Activated CD4-positive, alpha-beta T cell treated with anti-CD3 and anti-CD28 coated beads, Interleukin-2, amount 50 U/mL, for 48 hours (primary cell): ENCODE measurements around the gene CHST9.
"Not testable (repeated sequence)": the region's sequence is repeated elsewhere in the genome, so short reads cannot be mapped to it uniquely, and the experiment has no call there.

Experiments
- DNase-seq, 2 experiments: peaks; one replicate each; pipeline ENCODE4 v3.0.0-alpha.2; 2020

Gene CHST9

DNA sequence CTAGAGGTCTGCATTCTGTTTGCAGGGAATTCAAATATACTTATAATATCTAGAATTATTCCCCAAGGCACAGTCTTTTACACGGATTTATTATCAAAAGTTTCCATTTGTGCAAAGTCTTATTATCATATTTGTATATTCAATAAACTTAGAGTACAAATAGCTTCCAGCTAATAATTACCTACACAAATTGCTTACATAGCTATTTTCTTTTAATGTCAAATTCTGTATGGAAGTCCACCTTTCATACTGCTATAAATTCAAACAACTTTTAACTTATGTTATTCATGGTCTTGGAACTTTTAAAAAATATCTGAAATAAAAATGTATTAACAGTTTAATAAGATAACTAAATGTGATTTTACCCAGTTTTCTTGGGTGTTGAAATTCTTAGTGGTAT lies 13.1 kb downstream of the CHST9 start:
- no peak for DNase-seq

DNA sequence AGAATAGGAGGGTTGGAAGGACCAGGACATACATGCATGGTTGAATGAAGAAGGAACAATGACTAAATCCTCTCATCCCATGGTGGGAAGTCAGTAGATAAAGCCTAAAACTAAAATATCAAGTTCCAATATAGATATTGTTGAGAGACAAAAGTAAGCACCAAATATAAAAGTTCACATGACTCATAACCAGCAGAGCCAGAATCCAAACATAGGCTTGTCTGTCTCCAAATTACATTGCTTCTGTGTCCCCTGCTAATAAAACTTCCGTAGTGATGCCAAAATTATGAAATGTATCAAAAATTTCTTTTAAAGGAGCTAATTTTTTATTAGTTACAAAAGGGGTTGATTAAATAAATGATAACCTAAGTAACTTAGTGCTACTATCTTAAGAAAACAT lies 19.7 kb downstream of the CHST9 start:
- DNase-seq: no peak

DNA sequence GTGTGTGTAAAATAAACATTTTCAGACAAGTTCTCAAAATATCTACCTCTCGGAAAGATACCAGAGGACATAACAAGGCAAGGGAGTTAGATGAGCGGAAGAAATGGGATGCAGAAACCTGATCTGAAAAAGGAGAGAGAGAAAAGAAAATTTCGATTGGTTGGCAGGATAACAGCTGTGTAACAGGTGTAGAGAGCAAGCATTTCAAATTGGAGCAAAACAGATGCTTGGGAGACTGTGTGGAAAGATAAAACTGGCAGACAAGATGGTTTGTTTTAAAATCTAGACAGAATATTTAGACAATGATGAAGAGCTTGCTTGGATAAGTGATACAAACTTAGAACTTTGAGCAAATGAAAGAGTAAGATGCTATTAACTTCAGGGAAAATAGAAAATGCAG lies 20.2 kb downstream of the CHST9 start:
- no peak for DNase-seq

DNA sequence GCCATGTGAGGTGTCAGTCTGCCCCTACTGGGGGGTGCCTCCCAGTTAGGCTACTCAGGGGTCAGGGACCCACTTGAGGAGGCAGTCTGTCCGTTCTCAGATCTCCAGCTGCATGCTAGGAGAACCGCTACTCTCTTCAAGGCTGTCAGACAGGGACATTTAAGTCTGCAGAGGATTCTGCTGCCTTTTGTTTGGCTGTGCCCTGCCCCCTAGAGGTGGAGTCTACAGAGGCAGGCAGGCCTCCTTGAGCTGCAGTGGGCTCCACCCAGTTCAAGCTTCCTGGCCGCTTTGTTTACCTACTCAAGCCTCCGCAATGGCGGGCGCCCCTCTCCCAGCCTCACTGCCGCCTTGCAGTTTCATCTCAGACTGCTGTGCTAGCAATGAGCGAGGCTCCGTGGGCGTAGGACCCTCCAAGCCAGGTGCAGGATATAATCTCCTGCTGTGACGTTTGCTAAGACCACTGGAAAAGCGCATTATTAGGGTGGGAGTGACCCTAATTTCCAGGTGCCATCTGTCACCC lies 21.9 kb downstream of the CHST9 start:
- DNase-seq: not testable (repeated sequence)

DNA sequence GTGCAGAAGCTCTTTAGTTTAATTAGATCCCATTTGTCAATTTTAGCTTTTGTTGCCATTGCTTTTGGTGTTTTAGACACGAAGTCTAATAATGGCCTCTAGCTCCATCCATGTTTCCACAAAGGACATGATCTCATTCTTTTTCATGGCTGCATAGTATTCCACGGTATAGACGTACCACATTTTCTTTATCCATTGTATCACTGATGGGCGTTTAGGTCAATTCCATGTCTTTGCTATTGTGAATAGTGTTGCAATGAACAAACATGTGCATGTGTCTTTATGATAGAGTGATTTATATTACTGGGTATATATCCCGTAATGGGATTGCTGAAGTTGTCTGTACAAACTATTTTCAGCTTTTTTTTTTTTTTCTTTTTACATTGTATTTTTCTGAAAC lies 35.9 kb downstream of the CHST9 start:
- DNase-seq: not testable (repeated sequence)

DNA sequence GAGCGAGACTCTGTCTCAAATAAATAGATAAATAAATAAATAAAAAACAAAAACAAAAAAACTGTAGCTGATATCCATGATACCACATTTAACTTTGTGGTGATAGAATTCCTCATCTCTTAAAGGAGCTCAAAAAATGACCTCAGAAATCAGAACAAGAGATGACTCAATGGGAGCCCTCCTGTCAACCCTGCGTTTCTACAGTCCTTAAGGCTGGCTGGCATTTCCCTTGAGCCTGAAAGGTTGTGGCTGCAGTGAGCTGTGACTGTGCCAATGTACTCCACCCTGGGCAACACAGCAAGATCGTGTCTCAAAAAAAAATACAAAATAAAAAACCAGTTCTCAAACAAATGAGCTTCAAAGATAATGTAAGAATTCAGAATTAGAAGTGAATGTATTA lies 40.4 kb downstream of the CHST9 start:
- DNase-seq: no peak

DNA sequence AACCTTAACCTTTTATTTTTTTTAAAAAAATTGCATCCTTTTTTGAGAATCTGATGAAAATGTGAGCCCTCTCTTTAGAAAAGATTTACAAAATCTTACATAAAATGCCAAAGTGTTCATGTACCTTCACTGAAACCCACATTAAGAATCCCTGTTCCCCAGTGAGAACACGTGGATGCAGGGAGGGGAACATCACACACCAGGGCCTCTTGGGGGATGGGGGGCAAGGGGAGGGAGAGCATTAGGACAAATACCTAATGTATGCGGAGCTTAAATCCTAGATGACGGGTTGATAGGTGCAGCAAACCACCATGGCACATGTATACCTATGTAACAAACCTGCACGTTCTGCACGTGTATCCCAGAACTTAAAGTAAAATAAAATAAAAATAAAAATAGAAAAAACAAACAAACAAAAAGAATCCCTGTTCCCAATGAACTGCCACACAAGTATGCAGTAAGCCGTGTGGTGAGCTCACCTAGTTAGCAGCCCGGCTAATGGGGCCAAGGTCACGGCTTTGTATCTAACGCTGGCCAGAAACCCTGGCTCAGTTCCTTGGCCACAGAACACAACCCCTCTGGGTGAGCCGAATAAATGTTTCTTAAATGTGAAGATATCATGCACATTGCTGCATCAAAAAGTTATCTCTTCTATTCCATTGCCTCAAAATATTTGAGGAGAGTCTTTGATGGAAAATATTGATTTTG lies 41.4 kb downstream of the CHST9 start:
- DNase-seq: no peak

DNA sequence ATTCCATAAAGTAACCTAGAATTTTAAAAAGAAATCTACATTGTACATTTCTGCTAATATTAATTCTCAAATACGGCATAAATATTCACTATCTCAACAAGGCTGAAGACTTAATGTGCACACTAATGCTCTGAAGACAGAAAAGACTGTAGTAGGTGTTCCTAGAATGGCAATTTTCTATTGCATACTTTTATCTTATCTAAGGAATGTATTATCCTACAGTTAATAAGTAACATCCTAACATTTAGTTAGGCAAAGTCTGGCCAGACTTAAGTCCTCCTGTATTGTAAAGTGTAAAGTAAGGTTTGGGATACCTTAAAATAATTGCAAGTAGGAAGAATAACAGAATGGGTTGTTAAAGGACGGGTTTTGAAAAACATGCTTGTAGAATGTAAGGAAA lies 42.2 kb downstream of the CHST9 start:
- DNase-seq: no peak

DNA sequence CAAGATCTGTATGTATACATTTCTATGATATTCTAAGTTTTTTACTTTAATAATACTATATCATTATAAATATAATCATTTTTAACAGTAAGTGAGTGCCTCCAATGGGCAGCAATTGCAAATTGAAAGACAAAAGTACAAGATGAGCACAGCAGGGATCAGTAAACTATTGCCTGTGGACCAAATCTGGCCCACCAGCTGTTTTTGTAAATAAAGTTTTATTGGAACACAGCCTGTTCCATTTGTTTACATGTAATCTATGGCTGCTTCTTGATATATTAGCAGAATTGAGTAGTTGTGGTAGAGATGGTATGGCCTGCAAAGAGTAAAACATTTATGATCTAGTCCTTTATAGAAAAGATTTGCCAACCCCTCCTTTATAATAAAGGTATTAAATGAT lies 43.2 kb downstream of the CHST9 start:
- no peak for DNase-seq

DNA sequence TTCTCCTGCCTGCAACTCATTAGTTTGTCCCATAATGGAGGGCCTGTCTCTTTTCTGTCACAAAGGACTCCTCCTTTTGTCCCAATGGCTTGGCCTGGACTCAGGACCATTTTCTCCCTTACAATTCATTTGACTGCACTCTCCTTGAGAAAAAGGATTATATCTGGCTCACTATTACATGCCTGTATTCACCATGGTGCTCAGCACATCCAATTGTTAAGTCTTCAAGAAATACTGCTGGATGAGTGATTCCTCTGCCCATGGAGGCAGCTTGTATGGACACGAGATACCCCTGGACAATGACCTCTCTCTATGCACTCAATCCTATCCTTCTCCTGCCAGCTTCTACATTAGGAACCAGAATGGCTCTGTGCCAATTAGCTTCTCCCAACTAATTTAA lies 47.0 kb downstream of the CHST9 start:
- DNase-seq: no peak

DNA sequence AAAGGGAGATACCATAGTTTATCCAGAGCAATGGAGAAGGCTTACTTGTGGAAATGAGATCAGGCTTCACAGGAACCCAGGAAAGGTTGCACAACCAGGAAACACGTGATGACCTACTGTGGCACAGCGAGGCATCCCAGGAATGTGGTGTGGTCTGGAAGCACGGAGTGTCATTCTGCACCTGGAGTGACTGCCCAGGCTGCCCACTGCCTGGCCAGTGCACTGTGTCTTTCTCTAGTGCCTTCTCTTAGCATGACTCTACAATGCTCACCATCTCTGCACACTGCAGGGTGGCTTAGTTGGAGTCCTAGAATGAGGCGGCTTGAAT lies 48.9 kb downstream of the CHST9 start:
- DNase-seq: no peak

DNA sequence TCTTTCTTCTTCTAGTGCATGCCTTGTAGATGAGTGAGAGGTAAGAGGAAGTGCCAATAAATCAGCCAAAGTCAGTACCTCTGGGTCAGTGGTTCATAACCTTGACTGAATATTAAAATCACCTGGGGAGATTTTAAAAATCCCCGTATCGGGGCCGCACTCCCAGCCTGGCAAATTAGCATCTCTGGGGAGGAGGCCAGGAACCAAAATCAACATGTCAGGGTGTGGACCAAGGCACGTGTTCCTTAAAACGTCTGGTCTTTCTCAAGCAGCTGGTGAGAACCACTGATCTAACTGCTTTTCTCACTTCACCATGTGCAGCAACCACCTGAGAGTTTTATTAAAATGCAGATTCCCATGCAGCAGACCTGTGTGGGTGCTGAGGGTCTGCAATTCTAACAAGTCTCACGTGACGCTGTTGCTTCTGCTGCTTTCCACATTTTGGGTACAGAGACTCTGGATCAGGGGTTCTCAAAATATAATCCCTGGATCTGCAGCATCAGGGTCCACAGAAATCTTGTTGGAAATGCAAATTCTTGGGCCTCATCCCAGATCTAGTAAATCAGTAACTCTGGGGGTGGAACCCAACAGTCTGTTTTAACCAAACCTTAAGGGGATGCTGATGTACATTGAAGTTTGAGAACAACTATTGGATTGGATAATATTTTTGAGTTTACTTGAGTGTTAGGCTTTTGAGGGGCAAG lies 49.5 kb downstream of the CHST9 start:
- no peak for DNase-seq

DNA sequence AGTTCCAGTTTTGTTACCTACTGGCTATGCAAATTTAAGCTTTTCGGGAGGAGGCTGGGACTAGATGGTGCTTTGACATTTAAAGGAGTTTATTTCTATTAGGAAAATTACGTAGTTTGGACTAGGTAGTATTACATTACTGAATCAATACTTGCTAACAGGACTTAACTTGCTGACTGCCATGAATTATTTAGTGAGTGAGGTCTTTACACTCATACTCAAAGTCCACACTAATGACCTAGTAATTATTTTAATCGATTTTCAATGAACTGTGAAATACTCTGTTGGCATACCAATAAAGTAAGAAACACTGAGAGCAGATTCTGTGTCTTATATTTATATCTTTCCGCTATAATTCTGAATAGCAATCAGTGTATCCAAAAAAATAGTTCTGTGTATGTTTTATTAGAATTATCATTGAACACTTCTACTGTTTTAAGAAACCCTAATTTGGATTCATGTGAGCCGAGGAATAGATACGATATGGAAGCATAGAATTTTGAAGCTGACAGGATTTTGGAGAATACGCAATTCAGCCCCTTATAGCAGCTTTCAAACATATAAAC lies 55.0 kb downstream of the CHST9 start:
- DNase-seq: no peak

DNA sequence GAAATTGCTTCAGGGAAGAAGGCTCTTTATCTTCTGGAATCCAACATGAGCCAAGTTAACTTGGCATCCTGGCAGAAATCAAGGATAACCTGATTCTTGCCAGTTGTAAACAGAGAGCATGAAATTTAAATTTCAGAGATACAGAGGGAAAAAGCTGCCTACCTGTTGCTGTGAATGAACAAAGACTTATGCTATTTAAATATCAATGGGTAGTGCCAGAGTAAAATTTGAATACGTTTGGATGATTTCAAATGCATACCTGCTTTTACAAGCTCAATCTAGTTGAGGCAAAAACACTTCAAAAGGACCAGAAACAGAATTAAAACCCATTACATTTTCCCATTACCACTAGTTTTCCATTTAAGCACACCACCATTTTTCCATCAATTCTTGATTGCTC lies 60.9 kb downstream of the CHST9 start:
- no peak for DNase-seq

DNA sequence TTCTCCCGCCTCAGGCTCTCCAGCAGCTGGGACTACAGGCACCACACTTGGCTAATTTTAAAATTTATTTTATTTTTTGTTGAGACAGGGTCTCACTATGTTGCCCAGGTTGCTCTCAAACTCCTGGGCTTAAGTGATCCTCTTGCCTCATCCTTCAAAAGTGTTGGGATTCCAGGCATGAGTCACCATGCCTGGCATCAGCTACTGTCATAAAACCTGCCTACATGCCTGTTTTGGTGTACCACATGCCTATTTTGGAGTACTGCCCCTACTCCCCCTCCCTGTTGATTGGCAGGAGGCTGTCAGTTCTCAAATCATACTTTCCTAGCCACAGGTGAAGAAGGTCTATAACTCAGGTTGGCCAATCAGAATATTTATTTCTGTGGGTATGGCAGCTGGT lies 64.0 kb downstream of the CHST9 start:
- no peak for DNase-seq

DNA sequence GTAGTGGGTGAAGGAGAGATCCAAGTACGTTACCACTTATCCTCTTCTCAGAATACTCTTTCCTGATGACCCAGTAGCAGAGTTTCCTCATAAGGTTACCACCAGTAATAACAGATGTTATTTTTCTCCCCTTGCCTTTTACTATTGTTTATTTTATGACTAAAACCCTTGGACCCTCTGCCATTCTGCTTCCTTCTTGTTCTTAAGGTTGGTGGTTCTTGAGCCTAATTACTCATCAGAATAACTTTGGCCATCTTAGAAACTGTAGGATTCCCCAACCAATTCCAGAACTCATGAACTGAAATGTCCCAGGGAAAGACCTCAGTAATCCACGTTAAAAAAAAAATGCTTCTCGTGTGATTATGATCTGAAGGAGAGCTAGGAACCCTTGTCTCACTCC lies 64.9 kb downstream of the CHST9 start:
- DNase-seq: no peak

DNA sequence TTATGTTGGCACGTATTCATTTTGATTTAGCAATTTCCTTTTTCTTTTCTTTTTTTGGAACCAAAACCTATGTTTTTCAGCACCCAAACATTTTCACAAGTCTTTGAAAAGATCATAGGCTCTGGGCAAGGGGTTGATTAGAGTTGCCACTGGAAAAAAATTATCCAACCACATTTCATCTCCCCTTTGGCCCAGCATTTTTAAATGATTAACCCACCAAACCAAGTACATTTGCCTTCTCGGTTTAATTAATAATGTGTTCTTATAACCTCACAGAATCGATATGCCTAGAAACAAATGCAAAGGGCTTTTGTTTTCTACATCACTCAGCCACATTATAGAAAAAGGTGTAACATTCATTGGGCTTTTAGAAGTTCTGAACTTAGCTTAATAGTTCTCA lies 66.1 kb downstream of the CHST9 start:
- no peak for DNase-seq

DNA sequence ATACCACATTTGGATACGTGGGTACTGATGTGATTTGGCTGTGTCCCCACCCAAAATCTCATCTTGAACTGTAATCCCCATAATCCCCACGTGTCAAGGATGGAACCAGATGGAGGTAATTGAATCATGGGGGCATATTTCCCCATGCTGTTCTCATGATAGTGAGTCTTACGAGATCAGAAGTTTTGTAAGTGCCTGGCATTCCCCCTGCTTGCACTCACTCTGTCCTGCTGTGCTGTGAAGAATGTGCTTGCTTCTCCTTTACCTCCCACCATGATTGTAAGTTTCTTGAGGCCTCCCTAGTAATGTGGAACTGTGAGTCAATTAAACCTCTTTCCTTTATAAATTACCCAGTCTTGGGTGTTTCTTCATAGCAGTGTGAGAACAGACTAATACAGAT lies 70.3 kb downstream of the CHST9 start:
- DNase-seq: no peak

DNA sequence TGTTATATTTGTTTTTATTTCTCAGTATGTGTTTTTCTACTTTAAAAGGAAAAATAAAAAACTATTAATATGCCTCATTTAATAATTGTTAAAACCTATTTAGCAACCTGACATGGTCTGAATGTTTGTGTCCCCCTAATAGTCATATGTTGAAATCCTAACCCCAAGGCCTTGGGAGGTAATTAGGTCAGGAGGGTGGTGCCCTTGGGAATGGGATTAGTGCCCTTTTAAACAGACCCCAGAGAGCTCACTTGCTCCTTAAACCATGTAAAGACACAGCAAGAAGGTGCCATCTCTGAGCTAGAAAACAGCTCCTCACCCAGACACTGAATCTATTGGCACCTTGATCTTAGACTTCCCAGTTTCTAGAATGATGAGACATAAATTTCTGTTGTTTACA lies 71.8 kb downstream of the CHST9 start:
- no peak for DNase-seq

DNA sequence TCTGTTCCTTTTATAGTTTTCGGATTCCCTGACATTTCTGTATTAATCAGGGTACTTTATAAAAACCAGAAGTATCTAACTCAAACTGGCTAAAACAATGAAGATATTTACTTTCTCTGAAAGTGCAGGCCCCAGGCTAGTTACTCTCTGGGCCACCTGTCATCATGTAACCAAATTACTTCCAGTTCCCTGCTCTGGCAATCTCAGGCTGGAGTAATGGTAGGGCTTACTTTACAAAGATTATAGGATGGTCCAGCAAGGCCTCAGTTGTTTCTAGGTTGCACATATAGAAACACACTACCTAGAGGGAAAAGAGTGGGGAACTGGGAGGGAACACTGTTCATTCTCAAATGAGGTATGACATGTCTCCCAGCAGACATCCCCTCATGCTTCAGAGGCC lies 74.8 kb downstream of the CHST9 start:
- no peak for DNase-seq

DNA sequence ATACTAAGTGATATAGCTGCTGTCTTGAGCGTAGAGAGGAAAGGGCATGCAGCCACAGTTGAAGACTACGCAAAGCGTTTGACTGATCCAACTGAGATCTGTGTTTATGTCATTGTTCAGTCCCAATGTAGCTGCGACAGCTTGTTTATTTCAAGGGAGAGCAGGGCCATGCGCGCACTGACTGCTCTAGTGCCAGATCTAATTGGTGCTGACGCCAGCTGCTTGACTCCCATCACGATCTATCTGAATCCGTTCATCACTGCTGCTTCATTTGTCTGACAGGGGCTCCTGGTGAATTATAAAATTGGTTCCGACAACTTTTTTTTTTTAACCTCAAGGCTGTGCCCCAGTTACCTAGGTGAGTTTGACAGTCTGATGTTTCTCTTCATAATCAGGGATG lies 75.7 kb downstream of the CHST9 start:
- DNase-seq: no peak

DNA sequence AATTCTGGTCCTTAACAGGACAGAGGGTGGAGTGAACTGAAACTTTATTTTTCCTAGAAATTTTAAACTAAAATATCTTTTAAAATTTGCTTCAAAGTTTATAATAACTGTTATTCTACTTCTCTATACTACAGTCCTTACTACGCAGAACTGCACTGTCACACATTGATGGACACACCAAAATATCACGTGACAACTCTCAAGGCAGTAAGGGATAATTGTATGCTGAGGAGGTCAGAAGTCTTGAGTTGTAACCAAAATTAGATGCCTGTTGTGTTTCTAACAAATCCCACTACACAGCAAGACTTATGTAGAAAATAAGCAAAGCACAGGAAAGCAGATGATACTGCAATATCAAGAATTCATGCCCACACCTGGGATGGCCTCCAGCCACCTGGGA lies 76.3 kb downstream of the CHST9 start:
- no peak for DNase-seq

DNA sequence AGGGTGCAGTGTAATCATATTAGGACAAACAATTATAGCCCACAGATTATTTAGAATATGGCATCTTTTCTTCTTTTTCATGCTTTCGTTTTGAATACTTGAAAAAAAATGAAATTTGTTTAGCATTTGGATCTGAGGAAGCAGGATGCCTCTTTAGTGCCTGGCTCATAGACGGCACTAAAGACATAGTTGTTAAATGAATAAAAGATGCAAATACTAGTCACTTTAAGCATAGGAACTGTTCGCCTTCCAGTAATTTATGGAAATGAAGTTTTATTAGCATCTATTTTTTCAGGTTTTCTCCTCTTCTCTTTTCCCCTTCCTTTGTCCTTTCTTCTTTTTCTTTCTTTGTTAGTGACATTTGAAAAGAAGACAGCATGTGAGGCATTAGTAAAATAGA lies 80.4 kb downstream of the CHST9 start:
- no peak for DNase-seq

DNA sequence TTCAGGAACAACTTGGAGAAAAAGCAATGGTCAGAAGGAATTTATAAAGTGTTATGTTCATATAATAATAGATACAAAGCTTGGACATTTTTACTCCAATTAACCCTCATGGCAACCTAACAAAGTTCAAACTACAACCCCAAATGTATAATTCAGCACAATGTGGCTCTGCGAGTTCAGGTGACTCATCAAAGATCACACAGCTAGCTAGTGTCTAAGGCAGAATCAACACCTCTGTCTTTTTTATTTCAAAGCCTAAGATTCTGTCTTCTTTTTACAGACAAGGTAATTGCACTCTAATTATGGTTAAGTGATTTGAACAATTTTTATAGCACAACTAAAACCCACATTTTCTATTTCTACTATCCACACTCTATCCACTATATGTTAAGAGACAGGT lies 90.5 kb downstream of the CHST9 start:
- DNase-seq: no peak

DNA sequence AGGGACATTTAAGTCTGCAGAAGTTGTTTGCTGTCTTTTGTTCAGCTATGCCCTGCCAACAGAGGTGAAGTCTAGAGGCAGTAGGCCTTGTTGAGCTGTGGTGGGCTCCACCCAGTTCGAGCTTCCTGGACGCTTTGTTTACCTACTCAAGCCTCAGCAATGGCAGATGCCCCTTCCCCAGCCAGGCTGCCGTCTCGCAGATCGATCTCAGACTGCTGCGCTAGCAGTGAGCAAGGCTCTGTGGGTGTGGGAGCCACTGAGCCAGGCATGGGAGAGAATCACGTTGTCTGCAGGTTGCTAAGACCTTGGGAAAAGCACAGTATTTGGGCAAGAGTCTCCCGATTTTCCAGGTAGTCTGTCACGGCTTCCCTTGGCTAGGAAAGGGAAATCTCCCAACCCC lies 91.8 kb downstream of the CHST9 start:
- not testable (repeated sequence) for DNase-seq
